ENCODE data around the gene KPNA1. TPM values are rescaled to one million over a fixed set of nuclear protein-coding genes. Genes with fewer than 3 reads are reported as not detected.
A peak's percentile ranks its signal among the peaks of the same experiment; 100 is the strongest.

KPNA1 gene
- total RNA-seq, 1 experiment from 2014 or later, result 118 TPM

GRCh38 chr3:122458992-122459391, 55.7 kb downstream of the KPNA1 start:
- Histone ChIP-seq H3K27ac (ENCODE audit: low read length) (no peak overlapping the region), H3K4me3 (ENCODE audit: low read depth in 2 of 2, low read length in 2 of 2) (no peak overlapping the region), H3K9me3 (ENCODE audit: control insufficient read depth, insufficient read depth, low read depth, low read length) (no peaks in the 10 kb centered on the region), H3K27me3 (ENCODE audit: control insufficient read depth, insufficient read depth, low read length) (no peaks in the 10 kb centered on the region), H3K36me3 (ENCODE audit: control insufficient read depth, insufficient read depth, low read length) (peaks cover 54% of the 10 kb centered on the region), H3K4me1 (ENCODE audit: control insufficient read depth, insufficient read depth, low read length) (no peaks in the 10 kb centered on the region)
- TF ChIP-seq, protein P1, sequence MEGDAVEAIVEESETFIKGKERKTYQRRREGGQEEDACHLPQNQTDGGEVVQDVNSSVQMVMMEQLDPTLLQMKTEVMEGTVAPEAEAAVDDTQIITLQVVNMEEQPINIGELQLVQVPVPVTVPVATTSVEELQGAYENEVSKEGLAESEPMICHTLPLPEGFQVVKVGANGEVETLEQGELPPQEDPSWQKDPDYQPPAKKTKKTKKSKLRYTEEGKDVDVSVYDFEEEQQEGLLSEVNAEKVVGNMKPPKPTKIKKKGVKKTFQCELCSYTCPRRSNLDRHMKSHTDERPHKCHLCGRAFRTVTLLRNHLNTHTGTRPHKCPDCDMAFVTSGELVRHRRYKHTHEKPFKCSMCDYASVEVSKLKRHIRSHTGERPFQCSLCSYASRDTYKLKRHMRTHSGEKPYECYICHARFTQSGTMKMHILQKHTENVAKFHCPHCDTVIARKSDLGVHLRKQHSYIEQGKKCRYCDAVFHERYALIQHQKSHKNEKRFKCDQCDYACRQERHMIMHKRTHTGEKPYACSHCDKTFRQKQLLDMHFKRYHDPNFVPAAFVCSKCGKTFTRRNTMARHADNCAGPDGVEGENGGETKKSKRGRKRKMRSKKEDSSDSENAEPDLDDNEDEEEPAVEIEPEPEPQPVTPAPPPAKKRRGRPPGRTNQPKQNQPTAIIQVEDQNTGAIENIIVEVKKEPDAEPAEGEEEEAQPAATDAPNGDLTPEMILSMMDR (IDR thresholded peaks at IDR 0.05), result peak; percentile 65; the same call in 1 of the 2 replicates
- no peak for TF ChIP-seq SIN3A (IDR thresholded peaks at IDR 0.05; ENCODE audit: borderline replicate concordance, insufficient read depth, low read depth, low read length)
- ChIA-PET POLR2A (no interaction called here), CTCF (no interaction called here)
- BruUV-seq (replicated peaks), result no TSS peak
- in situ Hi-C loops (cut with HindIII; ENCODE audit: low pct_unique_long_range_greater_than_20kb, low sequenced_read_pairs), result no loop called here
- intact Hi-C loops (cut with micrococcal nuclease; ENCODE audit: unreplicated experiment), result loop anchor here (2.0 kb wide), 1 partner anchor 220 kb away; no protein-coding TSS in a partner anchor
- ATAC-seq, result peak; percentile 65; the same call in 1 of the 2 replicates
- DNase-seq (ENCODE audit: low read depth, low spot score), result no peak

GRCh38 chr3:122457706-122458105, 57.0 kb downstream of the KPNA1 start:
- no peak for ATAC-seq
- H3K9me3 ChIP-seq (ENCODE audit: control insufficient read depth, insufficient read depth, low read depth, low read length), result no peaks in the 10 kb centered on the region
- H3K4me1 ChIP-seq (ENCODE audit: control insufficient read depth, insufficient read depth, low read length), result no peaks in the 10 kb centered on the region
- POLR2A ChIA-PET, result no interaction called here
- in situ Hi-C loops (cut with HindIII; ENCODE audit: low pct_unique_long_range_greater_than_20kb, low sequenced_read_pairs), result no loop called here
- TF ChIP-seq POLR2AphosphoS5 (IDR thresholded peaks at IDR 0.05; ENCODE audit: low read depth, low read length) (no peak), TCF7L2 (IDR thresholded peaks at IDR 0.05; ENCODE audit: low read depth, low read length) (no peak), REST (IDR thresholded peaks at IDR 0.05; ENCODE audit: insufficient read depth in 1 of 2, low read depth in 2 of 2, low read length in 1 of 2) (no peak), SIN3A (IDR thresholded peaks at IDR 0.05; ENCODE audit: borderline replicate concordance, insufficient read depth, low read depth, low read length) (no peak)
- TF ChIP-seq, protein P1 (IDR thresholded peaks at IDR 0.05), result no peak
- CTCF ChIA-PET, result interaction anchor here (0.7 kb wide), 1 partner anchor 347 kb away, joined by 4 read pairs; no protein-coding TSS in a partner anchor
- peaks cover 53% of the 10 kb centered on the region for H3K36me3 ChIP-seq (ENCODE audit: control insufficient read depth, insufficient read depth, low read length)
- no peak overlapping the region for H3K27ac ChIP-seq (ENCODE audit: low read length)
- BruUV-seq (replicated peaks), result no TSS peak
- DNase-seq (ENCODE audit: low read depth, low spot score), result no peak
- H3K27me3 ChIP-seq (ENCODE audit: control insufficient read depth, insufficient read depth, low read length), result no peaks in the 10 kb centered on the region
- intact Hi-C loops (cut with micrococcal nuclease; ENCODE audit: unreplicated experiment), result loop anchor here (2.0 kb wide), 1 partner anchor 221 kb away; no protein-coding TSS in a partner anchor
- no peak overlapping the region for H3K4me3 ChIP-seq (ENCODE audit: low read depth in 2 of 2, low read length in 2 of 2)

Data from Panc1 (cell line).